GM12801 (cell line): ENCODE results near the gene TNFSF12.

ENCODE experiments used
- TF ChIP-seq, protein P1 (sequence below): IDR thresholded peaks from one replicate; pipeline ENCODE4 v1.5.1; 2011; ENCODE audit warnings: control low read depth; ENCODE audit not compliant: insufficient read length; ENCODE audit errors: extremely low read depth

TNFSF12 gene

DNA sequence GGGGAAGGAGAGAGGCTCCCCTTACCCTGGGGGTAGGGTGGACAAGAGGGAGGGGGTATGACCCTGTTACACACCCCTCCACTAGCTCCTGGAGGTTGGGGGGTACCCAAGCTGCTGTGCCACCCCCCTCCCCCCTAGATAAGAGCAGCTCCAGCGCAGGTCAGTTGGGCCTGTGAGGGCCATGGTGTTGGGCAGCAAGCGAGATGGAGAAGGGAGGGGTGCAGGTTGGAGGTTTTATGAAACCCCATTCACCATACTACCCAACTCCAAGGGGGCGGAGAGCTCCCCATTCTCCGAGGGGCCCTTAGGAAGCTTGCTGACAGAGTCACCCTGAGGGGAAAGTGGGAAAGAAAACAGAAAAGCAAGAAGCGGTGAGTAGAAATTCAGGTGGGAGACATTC lies 42.7 kb downstream of the TNFSF12 start:
- TF ChIP-seq, protein P1, sequence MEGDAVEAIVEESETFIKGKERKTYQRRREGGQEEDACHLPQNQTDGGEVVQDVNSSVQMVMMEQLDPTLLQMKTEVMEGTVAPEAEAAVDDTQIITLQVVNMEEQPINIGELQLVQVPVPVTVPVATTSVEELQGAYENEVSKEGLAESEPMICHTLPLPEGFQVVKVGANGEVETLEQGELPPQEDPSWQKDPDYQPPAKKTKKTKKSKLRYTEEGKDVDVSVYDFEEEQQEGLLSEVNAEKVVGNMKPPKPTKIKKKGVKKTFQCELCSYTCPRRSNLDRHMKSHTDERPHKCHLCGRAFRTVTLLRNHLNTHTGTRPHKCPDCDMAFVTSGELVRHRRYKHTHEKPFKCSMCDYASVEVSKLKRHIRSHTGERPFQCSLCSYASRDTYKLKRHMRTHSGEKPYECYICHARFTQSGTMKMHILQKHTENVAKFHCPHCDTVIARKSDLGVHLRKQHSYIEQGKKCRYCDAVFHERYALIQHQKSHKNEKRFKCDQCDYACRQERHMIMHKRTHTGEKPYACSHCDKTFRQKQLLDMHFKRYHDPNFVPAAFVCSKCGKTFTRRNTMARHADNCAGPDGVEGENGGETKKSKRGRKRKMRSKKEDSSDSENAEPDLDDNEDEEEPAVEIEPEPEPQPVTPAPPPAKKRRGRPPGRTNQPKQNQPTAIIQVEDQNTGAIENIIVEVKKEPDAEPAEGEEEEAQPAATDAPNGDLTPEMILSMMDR: no peak

DNA sequence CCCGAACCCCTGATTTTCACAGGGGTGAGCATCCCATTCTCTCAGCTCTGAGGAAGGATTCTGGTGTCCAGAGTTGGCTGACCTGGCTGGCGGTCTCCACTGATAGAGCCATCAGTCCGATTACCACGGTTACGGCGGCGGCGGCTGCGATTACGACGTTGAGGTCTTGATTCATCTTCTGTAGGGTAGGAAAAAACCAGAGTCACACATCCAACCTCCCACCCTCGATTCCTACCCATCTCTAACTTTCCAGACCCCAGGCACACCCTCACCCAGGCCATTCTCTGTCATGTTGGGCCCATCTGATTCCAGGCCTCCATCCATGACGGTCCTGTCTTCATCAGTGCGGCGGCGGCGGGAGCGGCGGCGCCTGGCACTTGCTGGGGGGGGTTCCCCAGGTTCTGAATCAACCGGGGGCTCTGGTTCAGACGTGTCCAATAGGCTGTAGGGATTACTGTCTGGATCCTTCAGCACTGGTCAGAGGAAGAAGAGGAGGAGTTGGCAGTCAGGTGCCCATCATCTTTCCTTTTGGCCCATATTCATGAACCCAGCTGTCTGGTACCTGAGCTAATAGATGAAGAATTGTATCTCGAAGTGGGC lies 43.7 kb downstream of the TNFSF12 start:
- TF ChIP-seq, protein P1: no peak

GRCh38 chr17:7593296-7593695 lies 44.4 kb downstream of the TNFSF12 start:
- TF ChIP-seq, protein P1: no peak

- TF ChIP-seq, protein P1: no peak
These were observed 57.4 kb downstream of the TNFSF12 start for GRCh38 chr17:7606280-7606679.
